Activated T-cell treated with anti-CD3 and anti-CD28 coated beads, Interleukin-2, amount 50 U/mL, for 72 hours (primary cell): ENCODE results near the gene TAX1BP3. TPM values are rescaled to one million over a fixed set of nuclear protein-coding genes. Genes with fewer than 3 reads are reported as not detected.

Source experiments
- ATAC-seq, 2 donors: fragments of 150-1000 bp; cut with Tn5 transposase; replicated peaks in 1 of 2; 2 replicates each; pipeline ENCODE4 v1.10.0; 2021; ENCODE audit warnings: moderate library complexity in 2 of 2, mild to moderate bottlenecking in 1 of 2
- DNase-seq, 2 donors: peaks; one replicate each; pipeline ENCODE4 v3.0.0; 2021 to 2022; ENCODE audit warnings: mixed read lengths in 1 of 2
- H3K27ac Mint-ChIP-seq: one replicate; pipeline ENCODE4 v1.8.0; 2022; ENCODE audit warnings: mild to moderate bottlenecking, moderate library complexity, mixed read lengths
- H3K27me3 Mint-ChIP-seq: one replicate; pipeline ENCODE4 v1.8.0; 2022; ENCODE audit warnings: low read depth, mixed read lengths
- H3K36me3 Mint-ChIP-seq, 2 donors: one replicate each; pipeline ENCODE4 v1.8.0; 2022; ENCODE audit warnings: mixed read lengths in 2 of 2, mild to moderate bottlenecking in 1 of 2; ENCODE audit not compliant: insufficient read depth in 2 of 2
- H3K4me1 Mint-ChIP-seq: one replicate; pipeline ENCODE4 v1.8.0; 2022; ENCODE audit warnings: low read depth, mixed read lengths
- H3K4me3 Mint-ChIP-seq, 2 donors: one replicate each; pipeline ENCODE4 v1.8.0; 2022; ENCODE audit warnings: mild to moderate bottlenecking in 2 of 2, mixed read lengths in 2 of 2, moderate library complexity in 2 of 2
- H3K9me3 Mint-ChIP-seq, 2 donors: one replicate each; pipeline ENCODE4 v1.8.0; 2022; ENCODE audit warnings: mixed read lengths in 2 of 2
- total RNA-seq, 2 donors: library from RNA; stranded (reverse); gene quantifications; one replicate each; pipeline ENCODE4 v1.2.3, GENCODE V29; 2022

The TAX1BP3 gene
- total RNA-seq, 2 donors from 2014 or later: 10.6 to 12.3 TPM

DNA sequence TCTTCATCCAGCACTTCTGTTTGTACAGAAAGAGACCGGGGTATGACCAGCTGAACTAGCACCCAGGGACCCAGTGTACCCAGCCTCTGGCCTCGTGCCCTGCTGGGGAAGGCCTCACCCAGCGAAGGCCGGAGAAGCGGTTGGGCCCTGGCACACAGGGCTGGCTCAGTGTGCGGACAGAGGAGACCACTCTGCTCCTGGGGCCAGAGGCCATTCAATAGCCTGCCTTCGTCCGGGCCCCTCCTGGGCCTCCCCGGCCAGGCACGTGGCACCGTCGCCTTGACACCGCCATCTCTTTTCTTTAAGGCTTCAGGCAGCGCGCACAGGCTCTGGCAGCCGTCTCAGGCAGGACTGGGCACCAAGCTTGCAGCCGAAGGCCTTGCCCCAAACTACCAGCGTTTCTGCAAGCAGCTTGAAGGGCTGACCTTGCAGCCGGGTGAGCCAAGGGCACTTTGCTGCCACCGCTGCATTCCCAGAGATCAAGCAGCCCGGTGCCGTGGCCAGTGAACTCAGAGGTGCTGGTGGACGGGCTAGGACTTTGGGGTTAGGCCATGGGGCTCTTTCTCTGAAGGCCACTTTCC, 8.0 kb downstream of the TAX1BP3 start:
- no peak overlapping the region for H3K27ac Mint-ChIP-seq
- H3K27me3 Mint-ChIP-seq: no peaks in the 10 kb centered on the region

DNA sequence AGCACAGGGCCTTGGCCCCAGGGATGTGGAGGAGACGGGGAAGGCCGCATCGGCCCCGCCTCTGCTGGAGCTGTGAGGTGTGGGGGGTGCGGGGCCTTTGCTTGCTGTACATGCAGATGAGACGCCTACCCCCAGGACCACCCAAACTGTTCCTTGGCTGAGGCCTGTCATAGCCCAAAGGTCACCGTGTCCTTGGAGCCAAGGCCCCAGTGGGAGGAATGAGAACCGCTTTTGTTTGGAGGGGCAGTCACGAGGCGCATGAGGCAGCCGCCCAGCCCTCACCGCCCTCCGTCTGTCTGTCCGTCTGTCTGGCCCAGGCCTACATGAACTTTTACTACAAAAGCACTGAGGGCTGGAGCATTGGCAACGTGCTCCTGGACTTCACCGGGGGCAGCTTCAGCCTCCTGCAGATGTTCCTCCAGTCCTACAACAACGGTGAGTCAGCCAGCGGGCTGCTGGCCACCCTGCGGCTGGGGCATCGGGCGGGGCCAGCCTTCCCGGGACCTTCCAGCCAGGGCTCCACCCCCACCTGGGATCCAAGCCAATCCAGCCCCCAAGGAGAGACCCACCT, 8.8 kb downstream of the TAX1BP3 start:
- H3K4me1 Mint-ChIP-seq: no peaks in the 10 kb centered on the region
- no peaks in the 10 kb centered on the region for H3K9me3 Mint-ChIP-seq
- no peaks in the 10 kb centered on the region for H3K36me3 Mint-ChIP-seq
- no peaks in the 10 kb centered on the region for H3K27me3 Mint-ChIP-seq
- no peak overlapping the region for H3K27ac Mint-ChIP-seq
- H3K4me3 Mint-ChIP-seq: no peak overlapping the region
- ATAC-seq (no peak), DNase-seq (no peak)

More for the DNA sequence above, 8.0 kb downstream of the TAX1BP3 start:
- Mint-ChIP-seq H3K36me3 (no peaks in the 10 kb centered on the region), H3K4me1 (no peaks in the 10 kb centered on the region), H3K4me3 (no peak overlapping the region), H3K9me3 (no peaks in the 10 kb centered on the region)
- ATAC-seq (no peak), DNase-seq (no peak)

DNA sequence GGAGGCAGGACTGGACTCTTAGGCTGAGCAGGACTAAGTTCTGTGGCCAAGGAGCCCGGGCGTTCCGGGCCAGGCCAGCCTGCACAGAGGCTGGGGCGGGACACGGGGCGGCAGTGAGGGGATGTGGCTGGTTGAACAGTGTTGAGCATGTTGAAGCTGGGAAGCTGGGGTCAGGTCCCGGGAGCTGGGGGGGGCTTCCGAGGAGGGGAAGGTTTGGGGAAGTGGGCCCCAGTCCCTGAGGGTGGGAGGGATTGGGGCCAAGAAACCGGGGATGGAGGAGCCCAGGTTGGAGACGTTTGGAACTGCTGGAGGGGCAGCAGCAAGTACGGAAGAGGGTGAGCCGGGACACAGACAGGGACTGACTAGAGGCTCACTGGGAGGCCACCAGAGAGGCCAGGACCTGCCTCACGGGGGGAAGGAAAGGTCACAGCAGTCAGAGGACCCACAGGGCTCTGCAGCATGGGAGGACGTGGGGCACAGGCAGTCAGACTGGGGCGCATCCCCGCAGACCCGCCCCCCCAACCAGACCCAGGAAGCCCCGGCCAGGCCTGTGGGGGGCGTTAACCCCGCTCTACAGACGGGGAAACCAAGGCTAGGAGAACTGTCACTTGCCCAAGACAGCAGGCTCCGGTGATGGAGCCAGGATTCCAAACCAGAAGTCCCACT, 9.5 kb downstream of the TAX1BP3 start:
- Mint-ChIP-seq H3K4me3 (no peak overlapping the region), H3K27me3 (no peaks in the 10 kb centered on the region), H3K4me1 (no peaks in the 10 kb centered on the region), H3K9me3 (no peaks in the 10 kb centered on the region), H3K27ac (no peak overlapping the region), H3K36me3 (no peaks in the 10 kb centered on the region)
- DNase-seq (no peak), ATAC-seq (no peak)

DNA sequence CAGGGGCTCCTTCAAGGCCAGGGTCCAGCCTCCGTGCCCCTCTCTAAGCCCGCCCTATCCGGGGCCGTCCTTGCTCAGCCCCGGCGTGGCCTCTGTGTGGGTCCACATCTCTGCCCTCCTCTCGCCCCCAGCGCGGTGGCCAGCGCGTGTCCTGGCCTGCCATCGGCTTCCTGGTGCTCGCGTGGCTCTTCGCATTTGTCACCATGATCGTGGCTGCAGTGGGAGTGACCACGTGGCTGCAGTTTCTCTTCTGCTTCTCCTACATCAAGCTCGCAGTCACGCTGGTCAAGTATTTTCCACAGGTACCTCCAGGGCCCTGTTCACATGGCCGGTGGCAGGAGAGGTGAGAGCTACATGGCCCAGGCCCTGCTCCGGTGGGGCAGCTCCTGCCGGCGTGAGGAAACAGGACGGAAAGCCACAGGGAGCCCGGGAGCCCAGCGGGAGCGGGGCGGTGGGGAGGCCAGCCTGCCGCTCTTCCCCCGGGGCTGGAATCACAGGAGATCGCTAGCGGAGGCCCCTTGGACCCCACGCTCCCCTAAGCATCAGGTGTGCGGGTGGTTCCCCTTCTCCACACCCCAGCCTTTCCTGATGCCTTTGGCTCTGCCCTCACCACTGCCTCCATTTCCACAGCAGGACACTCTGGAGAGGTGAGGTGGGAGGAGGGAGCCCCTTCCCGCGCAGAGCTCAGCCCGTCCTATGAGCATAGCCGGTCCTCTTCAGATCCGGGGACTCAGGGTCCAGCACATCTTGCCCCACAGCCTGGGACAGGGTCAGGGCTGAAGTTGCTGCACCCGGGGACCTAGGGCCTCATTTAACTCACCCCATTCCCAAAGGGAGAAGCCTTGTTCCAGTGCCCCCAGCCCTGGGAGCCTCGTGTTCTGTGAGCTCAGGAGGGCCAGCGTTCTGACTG, 10.2 kb downstream of the TAX1BP3 start:
- Mint-ChIP-seq H3K4me1 (no peaks in the 10 kb centered on the region), H3K9me3 (no peaks in the 10 kb centered on the region), H3K4me3 (no peak overlapping the region), H3K27me3 (no peaks in the 10 kb centered on the region), H3K36me3 (no peaks in the 10 kb centered on the region), H3K27ac (no peak overlapping the region)
- no peak for ATAC-seq
- DNase-seq: no peak

DNA sequence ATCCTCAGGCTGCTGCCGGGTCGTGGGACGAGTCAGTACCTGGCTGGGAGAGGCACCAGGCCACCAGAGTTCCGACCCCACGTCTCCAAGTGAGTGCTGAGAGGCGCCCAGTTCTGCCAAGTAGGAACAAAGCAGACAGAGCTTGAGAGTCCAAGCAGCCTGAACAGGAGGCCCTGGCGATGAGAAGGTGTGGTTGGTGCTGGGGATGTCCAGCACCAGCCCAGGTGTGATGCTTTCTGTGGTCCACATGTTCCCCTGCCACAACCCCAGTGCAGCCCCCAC, 10.8 kb downstream of the TAX1BP3 start:
- Mint-ChIP-seq H3K4me3 (no peak overlapping the region), H3K4me1 (no peaks in the 10 kb centered on the region)

DNA sequence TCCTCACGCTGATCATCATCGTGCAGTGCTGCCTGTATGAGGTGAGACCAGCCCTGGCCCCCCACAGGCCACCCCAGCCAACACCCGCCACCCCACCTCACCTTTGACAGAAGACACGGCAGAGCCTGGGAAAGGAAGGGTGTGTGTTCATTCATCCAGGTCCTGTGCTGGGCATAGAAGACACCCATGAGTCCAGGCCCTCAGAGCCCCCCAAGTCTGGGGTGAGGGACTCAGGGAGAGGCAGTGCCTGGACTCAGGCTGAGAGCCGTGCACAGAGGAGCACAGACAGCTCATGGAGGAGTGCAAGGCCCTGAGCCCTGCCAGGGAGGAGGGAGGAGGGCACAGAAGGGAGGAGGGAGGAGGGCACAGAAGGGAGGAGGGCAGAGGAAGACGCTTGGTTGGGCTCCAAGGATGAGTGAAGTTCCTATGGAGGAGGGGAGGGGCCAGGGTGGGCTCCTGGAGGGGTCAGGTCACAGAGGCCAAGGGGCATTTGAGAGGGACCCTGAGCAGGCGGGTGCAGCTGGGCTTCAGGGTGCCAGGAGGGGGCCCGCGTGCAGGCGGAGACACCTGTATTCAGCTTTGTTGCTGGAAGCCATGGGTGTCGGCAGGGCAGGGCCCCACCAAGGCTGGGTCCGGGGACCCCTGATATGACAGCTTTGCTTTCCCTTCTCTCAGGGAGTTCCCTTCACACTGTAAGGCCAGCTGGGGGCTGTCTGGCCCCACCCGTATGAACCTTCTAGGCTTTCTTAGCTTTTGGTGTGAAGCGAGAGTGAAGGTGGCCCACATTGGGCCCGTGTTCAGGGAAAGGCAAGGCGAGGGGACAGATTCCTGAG, 11.4 kb downstream of the TAX1BP3 start:
- Mint-ChIP-seq H3K27ac (no peak overlapping the region), H3K36me3 (no peaks in the 10 kb centered on the region), H3K9me3 (no peaks in the 10 kb centered on the region), H3K4me3 (no peak overlapping the region), H3K4me1 (no peaks in the 10 kb centered on the region), H3K27me3 (no peaks in the 10 kb centered on the region)
- ATAC-seq (no peak), DNase-seq (no peak)

More for the DNA sequence above, 10.8 kb downstream of the TAX1BP3 start:
- Mint-ChIP-seq H3K27me3 (no peaks in the 10 kb centered on the region), H3K27ac (no peak overlapping the region), H3K9me3 (no peaks in the 10 kb centered on the region), H3K36me3 (no peaks in the 10 kb centered on the region)
- DNase-seq: no peak
- no peak for ATAC-seq

DNA sequence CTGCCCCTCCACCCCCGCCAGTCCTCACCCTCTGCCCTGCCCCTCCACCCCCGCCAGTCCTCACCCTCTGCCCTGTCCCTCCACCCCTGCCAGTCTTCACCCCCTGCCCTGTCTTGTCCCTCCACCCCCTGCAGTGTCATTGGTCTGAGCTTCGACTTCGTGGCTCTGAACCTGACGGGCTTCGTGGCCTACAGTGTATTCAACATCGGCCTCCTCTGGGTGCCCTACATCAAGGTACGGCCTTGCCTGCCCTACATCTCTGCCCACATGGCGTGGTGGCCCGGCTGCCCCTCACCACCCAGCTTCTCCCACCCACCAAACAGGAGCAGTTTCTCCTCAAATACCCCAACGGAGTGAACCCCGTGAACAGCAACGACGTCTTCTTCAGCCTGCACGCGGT, 12.0 kb downstream of the TAX1BP3 start:
- H3K27me3 Mint-ChIP-seq: no peaks in the 10 kb centered on the region
- H3K36me3 Mint-ChIP-seq: no peaks in the 10 kb centered on the region
- no peak overlapping the region for H3K4me3 Mint-ChIP-seq
- no peaks in the 10 kb centered on the region for H3K4me1 Mint-ChIP-seq
- H3K9me3 Mint-ChIP-seq: no peaks in the 10 kb centered on the region
- no peak for DNase-seq
- no peak for ATAC-seq
- no peak overlapping the region for H3K27ac Mint-ChIP-seq

DNA sequence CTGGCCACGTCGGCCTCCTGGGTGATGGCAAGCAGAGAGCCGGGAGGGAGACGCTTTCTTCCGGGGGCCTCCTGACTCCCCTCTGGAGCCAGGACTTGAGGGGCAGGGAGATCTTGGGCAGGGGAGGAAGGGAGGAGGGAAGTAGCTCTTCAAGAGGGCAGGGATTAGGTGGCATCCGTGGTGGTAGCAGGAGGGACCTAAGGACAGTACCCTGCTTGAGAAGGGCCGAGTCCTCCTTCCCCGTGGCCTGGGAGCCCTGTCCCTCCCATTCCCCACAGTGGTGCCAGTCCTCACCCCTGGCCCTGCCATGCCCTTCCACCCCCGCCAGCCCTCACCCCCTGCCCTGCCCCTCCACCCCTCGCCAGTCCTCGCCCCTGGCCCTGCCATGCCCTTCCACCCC, 12.6 kb downstream of the TAX1BP3 start:
- H3K9me3 Mint-ChIP-seq: no peaks in the 10 kb centered on the region
- no peaks in the 10 kb centered on the region for H3K27me3 Mint-ChIP-seq
- H3K4me3 Mint-ChIP-seq: no peak overlapping the region
- ATAC-seq (no peak), DNase-seq (no peak)
- no peak overlapping the region for H3K27ac Mint-ChIP-seq
- H3K36me3 Mint-ChIP-seq: no peaks in the 10 kb centered on the region
- H3K4me1 Mint-ChIP-seq: no peaks in the 10 kb centered on the region

DNA sequence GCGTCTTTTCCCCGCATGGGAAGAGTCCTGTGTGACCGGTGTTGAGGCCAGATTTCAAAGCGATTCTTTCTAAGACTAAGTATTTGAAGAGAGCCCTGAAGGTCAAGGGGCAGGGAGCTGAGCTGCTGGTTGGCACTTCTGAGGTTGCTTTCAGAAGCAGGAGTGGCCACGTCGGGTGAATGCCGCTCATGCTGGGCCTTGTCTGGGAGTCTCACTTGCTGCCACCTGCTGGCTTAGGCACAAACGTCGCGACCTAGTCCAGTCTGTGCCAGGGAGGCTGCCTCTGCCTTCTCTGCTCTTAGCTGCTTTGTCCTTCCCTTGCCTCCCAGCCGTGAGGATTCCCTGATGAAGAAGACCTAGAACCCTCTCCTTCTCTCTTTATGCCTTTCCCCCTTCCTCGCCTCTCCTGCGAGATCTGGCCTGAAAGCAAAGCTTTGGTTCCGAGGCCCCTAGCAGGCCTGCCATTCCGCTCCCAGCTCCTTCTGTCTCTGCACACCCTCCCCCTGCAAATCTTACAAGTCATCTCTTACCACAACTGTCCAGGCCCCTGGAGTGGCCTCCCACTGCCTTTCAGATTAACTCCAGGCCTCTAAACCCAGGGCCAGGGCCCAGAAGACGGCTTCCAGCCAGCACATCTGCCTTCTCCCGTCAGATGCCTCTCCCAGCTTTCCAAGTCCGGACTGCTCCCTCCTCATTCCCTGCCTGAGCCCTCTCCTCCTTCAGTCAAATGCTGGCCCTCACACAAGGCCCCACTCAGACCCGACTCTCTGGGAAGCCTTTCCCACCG, 20.4 kb downstream of the TAX1BP3 start:
- Mint-ChIP-seq H3K4me3 (no peak overlapping the region), H3K9me3 (no peaks in the 10 kb centered on the region), H3K27ac (no peak overlapping the region), H3K36me3 (peaks cover 0 to 5% of the 10 kb centered on the region in 2 donors), H3K4me1 (peaks cover 20% of the 10 kb centered on the region), H3K27me3 (no peaks in the 10 kb centered on the region)
- peak; percentile 70 to 79 for ATAC-seq
- peak; percentile 48 to 62 for DNase-seq

DNA sequence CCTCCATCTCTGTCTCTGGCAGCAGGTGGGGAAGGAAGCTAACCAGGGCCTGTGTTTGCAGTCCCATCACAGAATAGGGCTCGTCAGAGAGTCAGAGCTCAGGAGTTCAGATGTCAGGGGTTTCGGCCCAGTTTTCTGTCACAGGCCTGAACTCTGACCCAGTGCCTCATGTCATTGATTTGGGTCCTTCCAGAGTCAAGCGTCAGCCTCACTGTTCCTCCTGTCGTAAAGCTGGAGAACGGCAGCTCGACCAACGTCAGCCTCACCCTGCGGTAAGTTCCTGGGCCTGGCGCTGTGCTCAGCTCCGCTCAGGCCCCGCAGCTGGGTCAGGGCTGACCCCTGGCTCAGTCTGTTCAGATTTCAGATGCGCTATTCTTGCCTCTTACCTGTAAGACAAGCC, 21.1 kb downstream of the TAX1BP3 start:
- no peaks in the 10 kb centered on the region for H3K9me3 Mint-ChIP-seq
- DNase-seq (no peak), ATAC-seq (no peak)
- no peak overlapping the region for H3K27ac Mint-ChIP-seq
- no peak overlapping the region for H3K4me3 Mint-ChIP-seq
- peaks cover 23% of the 10 kb centered on the region for H3K4me1 Mint-ChIP-seq
- peaks cover 0 to 5% of the 10 kb centered on the region in 2 donors for H3K36me3 Mint-ChIP-seq
- no peaks in the 10 kb centered on the region for H3K27me3 Mint-ChIP-seq

DNA sequence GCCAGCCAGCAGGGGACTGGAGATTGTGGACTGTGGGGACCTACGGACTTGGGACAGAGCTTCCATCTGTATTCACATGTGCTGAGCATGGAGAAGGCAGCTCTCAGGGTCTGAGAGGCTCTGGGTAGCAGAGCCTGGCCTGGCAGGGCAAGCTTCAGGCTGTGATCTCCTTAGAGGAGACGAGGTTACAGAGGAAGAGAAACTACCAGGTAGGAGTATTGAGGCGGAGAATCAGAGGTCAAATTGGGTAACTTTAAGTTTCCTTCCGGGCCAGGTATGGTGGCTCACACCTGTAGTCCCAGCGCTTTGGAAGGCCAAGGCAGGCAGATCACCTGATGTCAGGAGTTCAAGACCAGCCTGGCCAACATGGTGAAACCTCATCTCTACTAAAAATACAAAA, 23.1 kb downstream of the TAX1BP3 start:
- ATAC-seq (no peak), DNase-seq (no peak)
- Mint-ChIP-seq H3K36me3 (peaks cover 2 to 5% of the 10 kb centered on the region in 2 donors), H3K27ac (no peak overlapping the region), H3K27me3 (no peaks in the 10 kb centered on the region), H3K4me3 (no peak overlapping the region), H3K4me1 (peaks cover 40% of the 10 kb centered on the region), H3K9me3 (no peaks in the 10 kb centered on the region)

DNA sequence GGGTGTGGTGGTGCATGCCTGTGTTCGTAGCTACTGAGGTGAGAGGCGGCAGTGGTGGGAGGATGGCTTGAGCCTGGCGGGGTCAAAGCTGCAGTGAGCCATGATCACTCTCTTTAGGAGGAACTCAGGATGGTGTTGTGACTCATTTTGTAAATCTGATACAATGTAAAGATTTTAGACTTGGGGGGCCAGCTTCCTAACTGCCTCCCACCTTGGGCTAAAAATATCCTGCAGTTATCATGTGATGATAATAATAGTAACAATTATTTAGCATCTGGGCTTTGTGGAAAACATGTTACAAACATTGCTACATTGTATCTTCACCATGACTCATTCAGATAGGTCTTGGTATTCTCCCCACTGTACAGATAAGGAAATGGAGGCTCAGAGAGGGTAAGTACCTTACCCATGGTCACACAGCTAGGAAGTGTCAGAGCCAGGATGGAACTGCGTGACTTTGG, 24.5 kb downstream of the TAX1BP3 start:
- no peaks in the 10 kb centered on the region for H3K9me3 Mint-ChIP-seq
- ATAC-seq (peak; percentile 29 to 33), DNase-seq (peak in 1 of 2 donors; percentile 16)
- peaks cover 48% of the 10 kb centered on the region for H3K4me1 Mint-ChIP-seq
- no peaks in the 10 kb centered on the region for H3K27me3 Mint-ChIP-seq
- H3K36me3 Mint-ChIP-seq: peaks cover 2% of the 10 kb centered on the region in 2 donors
- no peak overlapping the region for H3K27ac Mint-ChIP-seq
- no peak overlapping the region for H3K4me3 Mint-ChIP-seq
